Astrocyte (in vitro differentiated cells and primary cell): ENCODE measurements around the gene SAE1. TPM values are rescaled to one million over a fixed set of nuclear protein-coding genes. Genes with fewer than 3 reads are reported as not detected.
A peak's percentile ranks its signal among the peaks of the same experiment; 100 is the strongest.

ENCODE experiments used
- DNase-seq: peaks from one replicate; pipeline ENCODE4 v3.0.0-alpha.2; 2010; ENCODE audit warnings: low read depth
- FAIRE-seq: peaks from 2 replicates; lab custom pipeline; 2011; peaks lifted over from hg19 to GRCh38; lab: Jason Lieb, UNC
- H2AFZ ChIP-seq: 2 replicates; pipeline ENCODE4 v1.6.0; 2012; ENCODE audit warnings: low read depth, low read length, inconsistent platforms
- H3K27ac ChIP-seq: 2 replicates; pipeline ENCODE4 v1.5.1; 2011; ENCODE audit warnings: low read depth, low read length, inconsistent platforms
- H3K27me3 ChIP-seq: 2 replicates; pipeline ENCODE4 v1.6.0; 2011; ENCODE audit warnings: low read length, inconsistent platforms; ENCODE audit not compliant: insufficient read depth
- H3K36me3 ChIP-seq: 2 replicates; pipeline ENCODE4 v1.5.1; 2011; ENCODE audit warnings: low read length, inconsistent platforms; ENCODE audit not compliant: insufficient read depth
- H3K4me1 ChIP-seq: 2 replicates; pipeline ENCODE4 v1.5.1; 2011; ENCODE audit warnings: low read length, inconsistent platforms; ENCODE audit not compliant: insufficient read depth
- H3K4me2 ChIP-seq: 2 replicates; pipeline ENCODE4 v1.6.0; 2012; ENCODE audit warnings: low read length, inconsistent platforms
- H3K4me3 ChIP-seq: 2 replicates; pipeline ENCODE4 v1.5.1; 2011; ENCODE audit warnings: low read depth, mild to moderate bottlenecking, low read length, inconsistent platforms; ENCODE audit not compliant: insufficient read depth
- H3K79me2 ChIP-seq: 2 replicates; pipeline ENCODE4 v1.6.0; 2012; ENCODE audit warnings: mild to moderate bottlenecking, low read length, inconsistent platforms; ENCODE audit not compliant: insufficient read depth
- H3K9ac ChIP-seq: 2 replicates; pipeline ENCODE4 v1.6.0; 2012; ENCODE audit warnings: mild to moderate bottlenecking, low read length, inconsistent platforms
- H3K9me3 ChIP-seq: 2 replicates; pipeline ENCODE4 v1.5.1; 2012; ENCODE audit warnings: low read depth, mild to moderate bottlenecking, low read length, inconsistent platforms; ENCODE audit not compliant: insufficient read depth
- H4K20me1 ChIP-seq: 2 replicates; pipeline ENCODE4 v1.6.0; 2012; ENCODE audit warnings: low read length, inconsistent platforms; ENCODE audit not compliant: insufficient read depth
- H3K27ac Mint-ChIP-seq: one replicate; pipeline ENCODE4 v1.8.0; 2021; ENCODE audit warnings: mild to moderate bottlenecking, mixed read lengths; ENCODE audit not compliant: unreplicated experiment
- H3K27me3 Mint-ChIP-seq: one replicate; pipeline ENCODE4 v1.8.0; 2021; ENCODE audit warnings: low read depth, mixed read lengths; ENCODE audit not compliant: unreplicated experiment
- H3K36me3 Mint-ChIP-seq: one replicate; pipeline ENCODE4 v1.8.0; 2021; ENCODE audit warnings: low read depth, mixed read lengths; ENCODE audit not compliant: unreplicated experiment
- H3K4me1 Mint-ChIP-seq: one replicate; pipeline ENCODE4 v1.8.0; 2021; ENCODE audit warnings: low read depth, mixed read lengths; ENCODE audit not compliant: unreplicated experiment
- H3K4me3 Mint-ChIP-seq: one replicate; pipeline ENCODE4 v1.8.0; 2021; ENCODE audit warnings: mild to moderate bottlenecking, moderate library complexity, mixed read lengths; ENCODE audit not compliant: unreplicated experiment
- H3K9me3 Mint-ChIP-seq: one replicate; pipeline ENCODE4 v1.8.0; 2021; ENCODE audit warnings: mild to moderate bottlenecking, mixed read lengths; ENCODE audit not compliant: unreplicated experiment
- EZH2 ChIP-seq: IDR thresholded peaks from 2 replicates; pipeline ENCODE4 v1.6.1; 2012; ENCODE audit warnings: mild to moderate bottlenecking, low read length, inconsistent platforms; ENCODE audit not compliant: insufficient read depth
- total RNA-seq: library from RNA; stranded (reverse); gene quantifications from 2 replicates; pipeline ENCODE4 v1.2.1, GENCODE V29; 2021
- TF ChIP-seq, protein P1 (sequence below): IDR thresholded peaks from 2 replicates; pipeline ENCODE4 v1.5.1; 2011; ENCODE audit warnings: low read depth, mild to moderate bottlenecking, inconsistent platforms, low read length, moderate library complexity; ENCODE audit not compliant: insufficient read depth

The SAE1 gene
- total RNA-seq, 1 donor from 2014 or later = 133 TPM

DNA sequence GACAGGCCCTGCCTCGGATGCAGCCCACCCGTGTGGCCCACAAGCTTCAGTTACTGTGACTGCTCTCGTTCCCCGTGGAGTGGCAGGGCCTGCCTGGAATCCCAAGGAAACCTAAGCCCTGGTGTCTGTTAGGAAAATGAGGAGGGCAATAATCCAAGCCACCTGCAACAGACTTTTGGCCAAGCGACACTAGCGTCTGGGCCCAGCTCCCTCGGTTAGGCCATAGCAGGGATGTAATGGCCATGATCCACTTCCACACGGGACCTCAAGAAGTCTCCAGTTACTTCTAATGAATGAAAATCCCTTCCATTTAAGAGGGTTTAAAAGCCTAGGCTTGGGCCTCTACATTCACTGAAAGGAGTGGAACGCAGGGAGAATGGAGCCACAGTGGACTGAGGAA, 26.0 kb upstream of the SAE1 start:
- Mint-ChIP-seq H3K4me3 (no peak overlapping the region), H3K27ac (no peak overlapping the region), H3K4me1 (peaks cover 45% of the 10 kb centered on the region), H3K27me3 (no peaks in the 10 kb centered on the region), H3K9me3 (no peaks in the 10 kb centered on the region), H3K36me3 (no peaks in the 10 kb centered on the region)
- Histone ChIP-seq H3K9me3 (no peaks in the 10 kb centered on the region), H3K79me2 (peaks cover 92% of the 10 kb centered on the region), H3K9ac (no peak overlapping the region), H2AFZ (no peak overlapping the region), H3K4me1 (peaks cover 43% of the 10 kb centered on the region), H3K36me3 (no peaks in the 10 kb centered on the region), H4K20me1 (peaks cover 62% of the 10 kb centered on the region), H3K27me3 (no peaks in the 10 kb centered on the region), H3K4me2 (no peak overlapping the region), H3K27ac (no peak overlapping the region), H3K4me3 (no peak overlapping the region)
- FAIRE-seq (no peak), DNase-seq (no peak)
- no peak for TF ChIP-seq EZH2
- TF ChIP-seq, protein P1, sequence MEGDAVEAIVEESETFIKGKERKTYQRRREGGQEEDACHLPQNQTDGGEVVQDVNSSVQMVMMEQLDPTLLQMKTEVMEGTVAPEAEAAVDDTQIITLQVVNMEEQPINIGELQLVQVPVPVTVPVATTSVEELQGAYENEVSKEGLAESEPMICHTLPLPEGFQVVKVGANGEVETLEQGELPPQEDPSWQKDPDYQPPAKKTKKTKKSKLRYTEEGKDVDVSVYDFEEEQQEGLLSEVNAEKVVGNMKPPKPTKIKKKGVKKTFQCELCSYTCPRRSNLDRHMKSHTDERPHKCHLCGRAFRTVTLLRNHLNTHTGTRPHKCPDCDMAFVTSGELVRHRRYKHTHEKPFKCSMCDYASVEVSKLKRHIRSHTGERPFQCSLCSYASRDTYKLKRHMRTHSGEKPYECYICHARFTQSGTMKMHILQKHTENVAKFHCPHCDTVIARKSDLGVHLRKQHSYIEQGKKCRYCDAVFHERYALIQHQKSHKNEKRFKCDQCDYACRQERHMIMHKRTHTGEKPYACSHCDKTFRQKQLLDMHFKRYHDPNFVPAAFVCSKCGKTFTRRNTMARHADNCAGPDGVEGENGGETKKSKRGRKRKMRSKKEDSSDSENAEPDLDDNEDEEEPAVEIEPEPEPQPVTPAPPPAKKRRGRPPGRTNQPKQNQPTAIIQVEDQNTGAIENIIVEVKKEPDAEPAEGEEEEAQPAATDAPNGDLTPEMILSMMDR = no peak

DNA sequence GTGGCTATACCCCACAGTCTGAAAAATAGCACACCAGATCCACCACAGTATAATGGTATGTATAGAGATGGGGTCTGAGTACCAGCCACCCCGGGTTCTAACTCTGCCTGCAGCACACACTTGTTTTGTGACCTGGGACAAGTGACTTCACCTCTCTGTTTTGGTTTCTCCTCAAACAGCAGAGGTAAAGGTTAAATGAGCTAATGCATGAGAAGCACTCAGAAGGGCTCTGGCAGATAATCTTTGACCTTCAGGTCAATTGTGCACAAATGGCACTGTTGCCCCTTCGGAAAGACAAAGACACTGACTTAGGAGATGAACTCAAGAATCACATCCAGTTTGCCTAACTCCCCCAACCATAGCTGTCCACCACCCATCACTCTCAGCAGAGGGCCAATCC, 24.8 kb upstream of the SAE1 start:
- no peaks in the 10 kb centered on the region for H3K27me3 Mint-ChIP-seq
- H3K9me3 Mint-ChIP-seq = no peaks in the 10 kb centered on the region
- H3K4me3 Mint-ChIP-seq = no peak overlapping the region
- no peaks in the 10 kb centered on the region for H3K9me3 ChIP-seq
- TF ChIP-seq EZH2 = no peak
- TF ChIP-seq, protein P1 = no peak
- H3K4me1 ChIP-seq = peaks cover 48% of the 10 kb centered on the region
- no peaks in the 10 kb centered on the region for H3K36me3 ChIP-seq
- DNase-seq (no peak), FAIRE-seq (no peak)
- H3K27ac Mint-ChIP-seq = peak overlapping the region; percentile 22
- H4K20me1 ChIP-seq = peaks cover 63% of the 10 kb centered on the region
- peaks cover 4% of the 10 kb centered on the region for H3K36me3 Mint-ChIP-seq
- H3K27me3 ChIP-seq = no peaks in the 10 kb centered on the region
- H3K79me2 ChIP-seq = peaks cover 92% of the 10 kb centered on the region
- H3K4me2 ChIP-seq = peak overlapping the region; percentile 98
- no peak overlapping the region for H2AFZ ChIP-seq
- no peak overlapping the region for H3K4me3 ChIP-seq
- H3K4me1 Mint-ChIP-seq = peaks cover 48% of the 10 kb centered on the region
- no peak overlapping the region for H3K27ac ChIP-seq
- H3K9ac ChIP-seq = peak overlapping the region; percentile 60

DNA sequence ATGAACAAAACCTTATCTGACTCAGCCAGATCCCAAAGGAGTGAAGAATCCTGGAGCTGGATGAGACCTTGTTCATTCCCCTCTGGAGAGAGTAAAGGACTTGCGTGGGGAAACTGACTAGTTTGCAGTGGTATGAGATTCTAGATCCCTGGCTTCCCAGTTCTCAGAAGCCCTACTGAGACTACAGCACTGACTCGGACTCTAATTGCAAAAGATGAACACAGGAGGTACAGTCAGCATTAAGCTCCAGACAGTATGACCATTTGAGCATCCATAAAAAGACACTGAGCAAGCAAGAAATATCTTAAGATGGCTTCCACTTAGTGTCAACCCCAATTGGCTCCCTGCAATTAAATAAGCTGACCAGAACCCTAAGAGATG, 23.8 kb upstream of the SAE1 start:
- Mint-ChIP-seq H3K27ac (peak overlapping the region; percentile 37), H3K4me3 (peak overlapping the region; percentile 13), H3K36me3 (peaks cover 4% of the 10 kb centered on the region), H3K4me1 (peaks cover 48% of the 10 kb centered on the region), H3K9me3 (no peaks in the 10 kb centered on the region), H3K27me3 (no peaks in the 10 kb centered on the region)
- Histone ChIP-seq H3K9me3 (no peaks in the 10 kb centered on the region), H3K27me3 (no peaks in the 10 kb centered on the region), H3K4me2 (peak overlapping the region; percentile 98), H4K20me1 (peaks cover 58% of the 10 kb centered on the region), H3K4me3 (peak overlapping the region; percentile 21), H3K27ac (peak overlapping the region; percentile 61), H3K4me1 (peaks cover 48% of the 10 kb centered on the region), H3K9ac (peak overlapping the region; percentile 60), H3K36me3 (no peaks in the 10 kb centered on the region), H3K79me2 (peaks cover 92% of the 10 kb centered on the region), H2AFZ (no peak overlapping the region)
- DNase-seq (peak; percentile 47), FAIRE-seq (no peak)
- TF ChIP-seq EZH2 = no peak
